H9 (cell line): Measurements from ENCODE around the gene ITGB8. TPM values are rescaled to one million over a fixed set of nuclear protein-coding genes. Genes with fewer than 3 reads are reported as not detected.

Experiments used
- DNase-seq: peaks from one replicate; pipeline ENCODE4 v3.0.0-alpha.2; 2017
- H2AFZ ChIP-seq: one replicate; pipeline ENCODE4 v1.6.1; 2013; ENCODE audit warnings: mild to moderate bottlenecking, low read length, control low read depth, moderate library complexity
- H2AK5ac ChIP-seq: 2 replicates; pipeline ENCODE4 v1.6.1; 2013; ENCODE audit warnings: low read length, control low read depth, mixed read lengths; ENCODE audit not compliant: insufficient read length
- H2BK120ac ChIP-seq: one replicate; pipeline ENCODE4 v1.6.1; 2013; ENCODE audit warnings: low read depth, mild to moderate bottlenecking, low read length, control low read depth, inconsistent platforms; ENCODE audit not compliant: poor library complexity, severe bottlenecking
- H2BK12ac ChIP-seq: 2 replicates; pipeline ENCODE4 v1.6.1; 2013; ENCODE audit warnings: low read length, control low read depth, mixed read lengths, low read depth; ENCODE audit not compliant: insufficient read length
- H2BK15ac ChIP-seq: 2 replicates; pipeline ENCODE4 v1.6.1; 2013; ENCODE audit warnings: low read depth, low read length, control low read depth
- H2BK20ac ChIP-seq: one replicate; pipeline ENCODE4 v1.6.1; 2013; ENCODE audit warnings: low read depth, mild to moderate bottlenecking, low read length, control low read depth, inconsistent platforms; ENCODE audit not compliant: poor library complexity, severe bottlenecking
- H2BK5ac ChIP-seq: 2 replicates; pipeline ENCODE4 v1.6.1; 2013; ENCODE audit warnings: low read length, control low read depth, mixed read lengths; ENCODE audit not compliant: insufficient read length
- H3K14ac ChIP-seq: 2 replicates; pipeline ENCODE4 v1.6.1; 2013; ENCODE audit warnings: low read length, control low read depth; ENCODE audit not compliant: insufficient read depth
- H3K18ac ChIP-seq: 2 replicates; pipeline ENCODE4 v1.6.1; 2013; ENCODE audit warnings: low read depth, mild to moderate bottlenecking, mixed read lengths, low read length, control low read depth; ENCODE audit not compliant: insufficient read length
- H3K23ac ChIP-seq: 2 replicates; pipeline ENCODE4 v1.6.1; 2013; ENCODE audit warnings: low read length, control low read depth, mixed read lengths, low read depth; ENCODE audit not compliant: insufficient read length
- H3K23me2 ChIP-seq: 2 replicates; pipeline ENCODE4 v1.6.1; 2013; ENCODE audit warnings: low read depth, mild to moderate bottlenecking, mixed read lengths, low read length, control low read depth; ENCODE audit not compliant: insufficient read length, poor library complexity, severe bottlenecking
- H3K27ac ChIP-seq: 2 replicates; pipeline ENCODE4 v1.5.1; 2013; ENCODE audit warnings: low read length, control low read depth, mixed read lengths, low read depth; ENCODE audit not compliant: insufficient read length
- H3K27me3 ChIP-seq: 2 replicates; pipeline ENCODE4 v1.6.1; 2013; ENCODE audit warnings: low read length, control low read depth, inconsistent platforms; ENCODE audit not compliant: insufficient read depth
- H3K4ac ChIP-seq: 2 replicates; pipeline ENCODE4 v1.6.1; 2013; ENCODE audit warnings: low read depth, mild to moderate bottlenecking, control low read depth, inconsistent platforms, low read length, moderate library complexity
- H3K4me1 ChIP-seq: 2 replicates; pipeline ENCODE4 v1.6.1; 2013; ENCODE audit warnings: low read length, control low read depth, inconsistent platforms; ENCODE audit not compliant: insufficient read depth
- H3K4me2 ChIP-seq: 2 replicates; pipeline ENCODE4 v1.6.1; 2013; ENCODE audit warnings: low read length, control low read depth, mixed read lengths; ENCODE audit not compliant: insufficient read length, insufficient read depth
- H3K56ac ChIP-seq: 2 replicates; pipeline ENCODE4 v1.6.1; 2013; ENCODE audit warnings: low read depth, mild to moderate bottlenecking, mixed read lengths, low read length, control low read depth; ENCODE audit not compliant: insufficient read length
- H3K79me1 ChIP-seq: 2 replicates; pipeline ENCODE4 v1.6.1; 2013; ENCODE audit warnings: low read depth, mild to moderate bottlenecking, moderate library complexity, low read length, control low read depth, inconsistent platforms; ENCODE audit not compliant: insufficient read depth, poor library complexity, severe bottlenecking
- H3K79me2 ChIP-seq: 2 replicates; pipeline ENCODE4 v1.6.1; 2013; ENCODE audit warnings: low read length, control low read depth, inconsistent platforms; ENCODE audit not compliant: insufficient read depth
- H3K9ac ChIP-seq: 2 replicates; pipeline ENCODE4 v1.6.1; 2013; ENCODE audit warnings: low read length, control low read depth, mixed read lengths; ENCODE audit not compliant: insufficient read length; ENCODE audit errors: extremely low read depth
- H3K9me3 ChIP-seq: one replicate; pipeline ENCODE4 v1.6.1; 2013; ENCODE audit warnings: low read depth, low read length, inconsistent platforms; ENCODE audit not compliant: control insufficient read depth
- H3T11ph ChIP-seq: one replicate; pipeline ENCODE4 v1.6.1; 2013; ENCODE audit warnings: mild to moderate bottlenecking, low read length, control low read depth, inconsistent platforms
- H4K20me1 ChIP-seq: one replicate; pipeline ENCODE4 v1.6.1; 2013; ENCODE audit not compliant: control insufficient read depth, insufficient read length, insufficient read depth
- H4K5ac ChIP-seq: 2 replicates; pipeline ENCODE4 v1.6.1; 2013; ENCODE audit warnings: low read depth, mild to moderate bottlenecking, mixed read lengths, low read length, control low read depth; ENCODE audit not compliant: insufficient read length
- H4K8ac ChIP-seq: replicated peaks from 2 replicates; pipeline ENCODE4 v1.6.1; 2013; ENCODE audit warnings: low read length, control low read depth, mixed read lengths, low read depth; ENCODE audit not compliant: insufficient read length
- H4K91ac ChIP-seq: 2 replicates; pipeline ENCODE4 v1.6.1; 2013; ENCODE audit warnings: low read depth, mild to moderate bottlenecking, moderate library complexity, mixed read lengths, low read length, control low read depth; ENCODE audit not compliant: insufficient read length
- H3K27ac Mint-ChIP-seq, 3 experiments: 2 replicates in 2 of 3; 3 replicates in 1 of 3; pipeline ENCODE4 v1.8.0; 2020 to 2021; ENCODE audit warnings: mixed read lengths in 3 of 3, mild to moderate bottlenecking in 1 of 3, moderate library complexity in 1 of 3
- H3K27me3 Mint-ChIP-seq: 2 replicates; pipeline ENCODE4 v1.8.0; 2021; ENCODE audit warnings: low read depth, mild to moderate bottlenecking, moderate library complexity, mixed read lengths
- H3K36me3 Mint-ChIP-seq, 3 experiments: 2 replicates in 2 of 3; 3 replicates in 1 of 3; pipeline ENCODE4 v1.8.0; 2020 to 2021; ENCODE audit warnings: low read depth in 3 of 3, mixed read lengths in 3 of 3; ENCODE audit not compliant: insufficient read depth in 1 of 3
- H3K4me1 Mint-ChIP-seq, 2 experiments: 2 replicates each; pipeline ENCODE4 v1.8.0; 2020; ENCODE audit warnings: mixed read lengths in 2 of 2
- H3K4me3 Mint-ChIP-seq, 2 experiments: 2 replicates in 1 of 2; 3 replicates in 1 of 2; pipeline ENCODE4 v1.8.0; 2020 to 2021; ENCODE audit warnings: mild to moderate bottlenecking in 2 of 2, mixed read lengths in 2 of 2, moderate library complexity in 1 of 2
- H3K9me3 Mint-ChIP-seq, 2 experiments: 2 replicates in 1 of 2; 3 replicates in 1 of 2; pipeline ENCODE4 v1.8.0; 2020; ENCODE audit warnings: mild to moderate bottlenecking in 2 of 2, mixed read lengths in 2 of 2, moderate library complexity in 1 of 2
- WGBS: extraction: QIAGEN DNeasy Blood & Tissue Kit; methylation state at CpG from one replicate; pipeline ENCODE4 v1.1.7; 2013; ENCODE audit warnings: missing lambda C conversion rate, low lambda C conversion rate, mixed read lengths; ENCODE audit not compliant: insufficient read length; ENCODE audit errors: extremely low coverage; 5-methylcytosine and 5-hydroxymethylcytosine counted together
- total RNA-seq: library from RNA; stranded (reverse); gene quantifications from 2 replicates; pipeline ENCODE4 v1.2.1, GENCODE V29; 2021
- TF ChIP-seq, protein P1 (sequence below): fragments of 200-600 bp; sonication (generic); conservative IDR thresholded peaks from 3 replicates; pipeline ENCODE4 v1.8.0; 2021; ENCODE audit warnings: antibody characterized with exemption, mild to moderate bottlenecking

ITGB8 gene
- total RNA-seq, 1 experiment from 2014 or later: 7.6 TPM

DNA sequence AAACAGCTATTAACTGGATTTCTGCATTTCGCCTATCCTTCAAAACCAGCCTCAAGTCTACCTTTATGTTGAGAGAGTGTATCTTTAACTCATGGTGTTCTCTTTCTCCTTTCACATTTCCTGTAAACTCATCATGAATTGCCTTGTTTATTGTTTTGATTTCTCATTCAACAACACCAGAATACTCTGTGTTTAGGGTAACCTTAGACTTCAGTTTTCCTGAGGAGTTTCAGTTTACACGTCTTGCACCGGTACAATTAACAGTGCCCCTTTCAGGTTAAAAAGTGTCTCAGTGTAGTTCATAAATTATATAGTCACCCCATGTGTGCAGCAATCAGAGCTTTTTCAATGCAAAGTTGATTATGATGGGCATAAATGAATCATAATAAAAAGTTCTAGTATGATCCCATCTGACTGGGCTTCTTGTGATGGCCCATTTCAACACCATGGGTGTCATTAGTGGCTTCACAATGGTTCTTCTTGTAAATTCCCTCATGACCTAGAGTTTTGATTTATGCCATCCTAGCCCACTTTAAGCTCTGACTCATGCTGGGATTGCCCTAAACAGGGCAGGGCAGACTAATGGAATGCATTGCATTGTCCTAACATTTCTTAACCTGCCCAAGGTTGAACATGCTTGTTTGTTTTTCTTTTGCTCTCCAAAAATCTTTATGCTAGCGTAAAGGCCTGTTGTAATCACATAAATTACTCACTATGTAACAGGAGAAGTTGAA, 22.0 kb downstream of the ITGB8 start:
- Histone ChIP-seq H3T11ph (no peak overlapping the region), H2BK5ac (no peak overlapping the region), H3K27ac (no peak overlapping the region), H3K4ac (no peak overlapping the region), H4K5ac (no peak overlapping the region), H3K79me2 (no peaks in the 10 kb centered on the region), H3K23ac (no peak overlapping the region), H2BK15ac (no peak overlapping the region), H2BK120ac (no peak overlapping the region), H3K4me2 (no peak overlapping the region), H3K9me3 (no peaks in the 10 kb centered on the region), H4K91ac (no peak overlapping the region), H2AFZ (no peak overlapping the region), H4K20me1 (no peaks in the 10 kb centered on the region), H3K9ac (no peak overlapping the region), H3K23me2 (no peaks in the 10 kb centered on the region), H3K79me1 (no peaks in the 10 kb centered on the region), H2AK5ac (no peak overlapping the region), H2BK20ac (no peak overlapping the region), H4K8ac (no peak overlapping the region), H3K27me3 (no peaks in the 10 kb centered on the region), H3K14ac (no peak overlapping the region), H2BK12ac (no peak overlapping the region), H3K56ac (no peak overlapping the region), H3K18ac (no peak overlapping the region), H3K4me1 (no peaks in the 10 kb centered on the region)
- Mint-ChIP-seq H3K27me3 (no peaks in the 10 kb centered on the region), H3K4me1 (peaks cover 17 to 24% of the 10 kb centered on the region in 2 experiments), H3K9me3 (no peaks in the 10 kb centered on the region), H3K4me3 (no peak overlapping the region), H3K27ac (no peak overlapping the region; a peak in 1 of 7 replicates), H3K36me3 (no peaks in the 10 kb centered on the region)
- TF ChIP-seq, protein P1, sequence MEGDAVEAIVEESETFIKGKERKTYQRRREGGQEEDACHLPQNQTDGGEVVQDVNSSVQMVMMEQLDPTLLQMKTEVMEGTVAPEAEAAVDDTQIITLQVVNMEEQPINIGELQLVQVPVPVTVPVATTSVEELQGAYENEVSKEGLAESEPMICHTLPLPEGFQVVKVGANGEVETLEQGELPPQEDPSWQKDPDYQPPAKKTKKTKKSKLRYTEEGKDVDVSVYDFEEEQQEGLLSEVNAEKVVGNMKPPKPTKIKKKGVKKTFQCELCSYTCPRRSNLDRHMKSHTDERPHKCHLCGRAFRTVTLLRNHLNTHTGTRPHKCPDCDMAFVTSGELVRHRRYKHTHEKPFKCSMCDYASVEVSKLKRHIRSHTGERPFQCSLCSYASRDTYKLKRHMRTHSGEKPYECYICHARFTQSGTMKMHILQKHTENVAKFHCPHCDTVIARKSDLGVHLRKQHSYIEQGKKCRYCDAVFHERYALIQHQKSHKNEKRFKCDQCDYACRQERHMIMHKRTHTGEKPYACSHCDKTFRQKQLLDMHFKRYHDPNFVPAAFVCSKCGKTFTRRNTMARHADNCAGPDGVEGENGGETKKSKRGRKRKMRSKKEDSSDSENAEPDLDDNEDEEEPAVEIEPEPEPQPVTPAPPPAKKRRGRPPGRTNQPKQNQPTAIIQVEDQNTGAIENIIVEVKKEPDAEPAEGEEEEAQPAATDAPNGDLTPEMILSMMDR: no peak
- no peak for DNase-seq
- no CpG with 5 or more reads among the region's 4 CpGs for WGBS
